Stomach (tissue), 9 donors: ENCODE data around the gene LILRB5. TPM values are rescaled to one million over a fixed set of nuclear protein-coding genes. Genes with fewer than 3 reads are reported as not detected.
"Not testable (repeated sequence)": the region's sequence is repeated elsewhere in the genome, so short reads cannot be mapped to it uniquely, and the experiment has no call there.

Experiments
- DNase-seq, 2 donors: peaks; one replicate each; pipeline versions ENCODE4 v3.0.0 to v3.0.0-alpha.2; 2013 to 2019
- H3K27ac ChIP-seq, 5 donors: fragments of 200-600 bp in 4 of 5; sonication (generic) in 4 of 5; one replicate each; pipeline ENCODE4 v1.5.1; 2013 to 2019; ENCODE audit warnings: mild to moderate bottlenecking in 1 of 5, moderate library complexity in 1 of 5
- H3K27me3 ChIP-seq, 3 donors: fragments of 200-600 bp; sonication (generic); one replicate each; pipeline ENCODE4 v1.5.1; 2017 to 2019; ENCODE audit warnings: mixed run types in 1 of 3
- H3K36me3 ChIP-seq, 4 donors: fragments of 200-600 bp; sonication (generic); 1 replicate in 3 of 4; 2 replicates in 1 of 4; pipeline ENCODE4 v1.5.1; 2016 to 2019
- H3K4me1 ChIP-seq, 4 donors: fragments of 200-600 bp; sonication (generic); one replicate each; pipeline ENCODE4 v1.5.1; 2016 to 2019
- H3K4me3 ChIP-seq, 4 donors: fragments of 200-600 bp; sonication (generic) in 3 of 4; one replicate each; pipeline ENCODE4 v1.5.1; 2016 to 2019; ENCODE audit warnings: mild to moderate bottlenecking in 1 of 4
- H3K9me3 ChIP-seq, 4 donors: fragments of 200-600 bp; sonication (generic); one replicate each; pipeline ENCODE4 v1.5.1; 2016 to 2019
- EP300 ChIP-seq: sonication (generic); formaldehyde crosslinking; IDR thresholded peaks from one replicate; pipeline ENCODE4 v1.6.1; 2017; ENCODE audit warnings: antibody characterized with exemption
- POLR2A ChIP-seq, 4 donors: fragments of 450-650 bp; IDR thresholded peaks; one replicate each; pipeline ENCODE4 v1.6.1; 2016; ENCODE audit warnings: antibody characterized with exemption in 4 of 4, control low read depth in 2 of 4, mild to moderate bottlenecking in 1 of 4, moderate library complexity in 1 of 4
- POLR2AphosphoS5 ChIP-seq, 3 donors: sonication (generic); formaldehyde crosslinking; IDR thresholded peaks; one replicate each; pipeline ENCODE4 v1.6.1; 2016; ENCODE audit warnings: antibody characterized with exemption in 3 of 3
- WGBS, 5 donors: extraction: QIAGEN DNeasy Blood & Tissue Kit in 3 of 5; methylation state at CpG; one replicate each; pipeline versions ENCODE4 v1.1.5 to v1.1.7; 2013 to 2018; 5-methylcytosine and 5-hydroxymethylcytosine counted together
- intact Hi-C: fragments of 100-400 bp; cut with DNase I; formaldehyde crosslinking; loops from one replicate; pipeline ENCODE4 v1.15.1; 2023; ENCODE audit warnings: low total_unique reads
- polyA plus RNA-seq, 3 donors: library from polyadenylated mRNA; stranded (reverse); fragments of 200-250 nt; gene quantifications; one replicate each; pipeline ENCODE4 v1.2.3, GENCODE V29; 2013
- total RNA-seq, 5 donors: library from RNA; depleted of rRNA; stranded (reverse); fragments of >200 nt; gene quantifications; one replicate each; pipeline versions ENCODE4 v1.1.0 to v1.2.3, GENCODE V29; 2014 to 2016
- TF ChIP-seq, protein P1 (sequence below), 7 experiments: fragments of 450-650 bp in 4 of 7; fragments of 200-600 bp in 3 of 7; sonication (generic) in 3 of 7; IDR thresholded peaks; one replicate each; pipeline ENCODE4 v1.5.1; 2016 to 2019; ENCODE audit warnings: antibody characterized with exemption in 7 of 7, control low read depth in 2 of 7, mild to moderate bottlenecking in 1 of 7
- donor health status: healthy with polysubstance abuse.
- donor health status: Bipolar disorder and iron deficiency.
- donor health status: healthy.

Gene LILRB5
- total and polyA plus RNA-seq, 8 donors, result 0.28 to 40.8 (median 3.1) TPM; not detected in 1

DNA sequence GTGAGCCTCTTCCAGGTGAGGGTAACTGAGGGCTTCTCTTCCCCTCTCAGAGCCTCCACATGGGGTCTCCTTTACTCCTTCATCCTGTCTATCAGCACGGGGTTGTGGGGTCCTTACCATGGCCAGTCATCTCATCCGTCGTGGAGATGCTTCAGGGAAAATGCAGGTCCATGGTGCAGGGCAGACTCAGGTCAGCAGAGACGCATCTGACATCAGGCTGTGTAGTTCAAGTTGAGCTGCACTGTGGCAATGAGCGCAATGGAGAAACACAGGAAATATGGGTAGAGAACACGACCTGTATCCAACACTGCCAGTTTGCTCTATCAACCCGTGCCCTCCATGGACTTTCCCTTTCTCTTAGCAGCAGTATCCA lies 42.0 kb upstream of the LILRB5 start:
- Histone ChIP-seq H3K4me3 (no peak overlapping the region), H3K4me1 (no peaks in the 10 kb centered on the region), H3K27me3 (peaks cover 0 to 32% (median 5%) of the 10 kb centered on the region in 3 donors), H3K27ac (no peak overlapping the region), H3K36me3 (no peaks in the 10 kb centered on the region), H3K9me3 (peaks cover 0 to 6% (median 3%) of the 10 kb centered on the region in 4 donors)
- no peak for TF ChIP-seq POLR2A (IDR thresholded peaks at IDR 0.05)
- TF ChIP-seq, protein P1, sequence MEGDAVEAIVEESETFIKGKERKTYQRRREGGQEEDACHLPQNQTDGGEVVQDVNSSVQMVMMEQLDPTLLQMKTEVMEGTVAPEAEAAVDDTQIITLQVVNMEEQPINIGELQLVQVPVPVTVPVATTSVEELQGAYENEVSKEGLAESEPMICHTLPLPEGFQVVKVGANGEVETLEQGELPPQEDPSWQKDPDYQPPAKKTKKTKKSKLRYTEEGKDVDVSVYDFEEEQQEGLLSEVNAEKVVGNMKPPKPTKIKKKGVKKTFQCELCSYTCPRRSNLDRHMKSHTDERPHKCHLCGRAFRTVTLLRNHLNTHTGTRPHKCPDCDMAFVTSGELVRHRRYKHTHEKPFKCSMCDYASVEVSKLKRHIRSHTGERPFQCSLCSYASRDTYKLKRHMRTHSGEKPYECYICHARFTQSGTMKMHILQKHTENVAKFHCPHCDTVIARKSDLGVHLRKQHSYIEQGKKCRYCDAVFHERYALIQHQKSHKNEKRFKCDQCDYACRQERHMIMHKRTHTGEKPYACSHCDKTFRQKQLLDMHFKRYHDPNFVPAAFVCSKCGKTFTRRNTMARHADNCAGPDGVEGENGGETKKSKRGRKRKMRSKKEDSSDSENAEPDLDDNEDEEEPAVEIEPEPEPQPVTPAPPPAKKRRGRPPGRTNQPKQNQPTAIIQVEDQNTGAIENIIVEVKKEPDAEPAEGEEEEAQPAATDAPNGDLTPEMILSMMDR (IDR thresholded peaks at IDR 0.05), result no peak
- TF ChIP-seq POLR2AphosphoS5 (IDR thresholded peaks at IDR 0.05), result no peak
- TF ChIP-seq EP300, result no peak
- DNase-seq, result no peak
- intact Hi-C loops, result no loop called here
- 51 to 61% (median 54%) methylated on average over 7 of the region's 7 CpGs for WGBS, 5 donors

DNA sequence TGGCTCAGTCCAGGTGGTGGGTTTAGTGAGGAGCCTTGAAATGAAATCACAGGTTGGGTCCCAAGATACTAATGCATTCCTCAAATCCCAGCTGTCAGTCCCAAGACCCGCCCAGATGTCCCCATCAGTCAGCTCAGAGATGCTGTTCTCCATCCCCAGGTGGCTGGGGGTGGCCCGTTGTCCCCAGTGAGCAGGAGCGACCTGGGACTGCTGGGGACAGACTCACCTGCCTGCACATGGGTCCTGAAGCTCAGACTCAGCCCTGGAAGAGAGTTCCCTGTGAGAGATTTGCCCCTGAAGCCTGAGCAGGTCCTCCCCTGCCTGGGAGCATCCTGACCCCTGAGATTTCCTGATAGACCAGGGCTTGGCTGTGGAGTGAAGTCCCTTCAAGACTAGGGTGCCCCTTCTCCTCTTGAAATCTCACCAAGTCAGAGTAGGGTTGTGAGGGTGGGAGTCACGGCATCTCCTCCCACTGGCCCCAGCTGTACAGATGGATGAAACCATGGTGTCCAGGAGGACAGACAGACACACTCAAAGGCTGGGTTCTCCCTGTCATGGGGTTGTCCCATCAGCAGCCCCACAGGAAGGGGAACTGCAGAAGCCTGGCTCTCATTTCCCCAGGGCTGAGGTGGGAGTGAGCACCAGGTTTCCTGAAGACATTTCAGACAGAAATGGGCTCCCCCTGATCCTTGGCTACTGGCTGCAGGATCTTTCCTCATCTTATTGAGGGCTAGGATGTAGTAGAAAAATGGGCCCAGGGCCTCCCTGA lies 41.5 kb upstream of the LILRB5 start:
- no peak for DNase-seq
- Histone ChIP-seq H3K27ac (no peak overlapping the region), H3K36me3 (no peaks in the 10 kb centered on the region), H3K27me3 (peaks cover 0 to 38% (median 5%) of the 10 kb centered on the region in 3 donors), H3K9me3 (peaks cover 0 to 10% (median 5%) of the 10 kb centered on the region in 4 donors), H3K4me3 (no peak overlapping the region), H3K4me1 (no peaks in the 10 kb centered on the region)
- TF ChIP-seq, protein P1 (IDR thresholded peaks at IDR 0.05), result no peak
- TF ChIP-seq POLR2AphosphoS5 (IDR thresholded peaks at IDR 0.05) (no peak), EP300 (no peak), POLR2A (IDR thresholded peaks at IDR 0.05) (no peak)
- intact Hi-C loops, result no loop called here
- 42 to 65% (median 47%) methylated on average over 2 to 4 of the region's 4 CpGs for WGBS, 5 donors

DNA sequence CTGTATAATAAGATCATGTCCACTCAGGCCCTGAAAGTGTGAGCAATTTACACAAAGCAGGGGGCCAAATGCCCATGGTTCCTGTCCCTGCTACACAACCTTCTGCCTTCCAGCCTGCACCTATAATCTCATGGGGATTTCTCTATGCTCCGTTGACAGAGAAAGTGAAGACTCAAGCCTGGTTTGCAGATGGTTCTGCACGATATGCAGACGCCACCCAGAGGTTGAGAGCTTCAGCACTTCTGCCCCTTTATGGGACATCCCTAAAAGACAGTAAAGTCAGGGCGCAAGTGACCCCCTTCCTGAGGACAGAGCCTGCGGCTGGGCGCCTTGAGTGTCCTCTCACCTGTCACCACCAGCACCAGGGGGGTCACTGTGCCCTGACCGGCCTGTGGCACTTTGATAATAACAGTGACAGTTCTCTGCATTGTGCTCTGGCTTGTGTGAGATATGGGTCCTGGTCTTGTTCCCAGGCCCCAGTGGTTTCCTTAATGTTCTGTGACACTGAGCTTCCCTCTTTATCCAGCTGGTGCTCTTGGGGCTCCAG lies 40.8 kb upstream of the LILRB5 start:
- Histone ChIP-seq H3K4me1 (no peaks in the 10 kb centered on the region), H3K27ac (no peak overlapping the region), H3K9me3 (peaks cover 0 to 10% (median 5%) of the 10 kb centered on the region in 4 donors), H3K36me3 (no peaks in the 10 kb centered on the region), H3K27me3 (peaks cover 0 to 41% (median 5%) of the 10 kb centered on the region in 3 donors), H3K4me3 (no peak overlapping the region)
- DNase-seq, result no peak
- TF ChIP-seq EP300, result no peak
- no peak for TF ChIP-seq POLR2A (IDR thresholded peaks at IDR 0.05)
- TF ChIP-seq POLR2AphosphoS5 (IDR thresholded peaks at IDR 0.05), result no peak
- TF ChIP-seq, protein P1 (IDR thresholded peaks at IDR 0.05), result no peak
- intact Hi-C loops, result no loop called here
- 36 to 49% (median 45%) methylated on average over 7 of the region's 7 CpGs for WGBS, 5 donors

DNA sequence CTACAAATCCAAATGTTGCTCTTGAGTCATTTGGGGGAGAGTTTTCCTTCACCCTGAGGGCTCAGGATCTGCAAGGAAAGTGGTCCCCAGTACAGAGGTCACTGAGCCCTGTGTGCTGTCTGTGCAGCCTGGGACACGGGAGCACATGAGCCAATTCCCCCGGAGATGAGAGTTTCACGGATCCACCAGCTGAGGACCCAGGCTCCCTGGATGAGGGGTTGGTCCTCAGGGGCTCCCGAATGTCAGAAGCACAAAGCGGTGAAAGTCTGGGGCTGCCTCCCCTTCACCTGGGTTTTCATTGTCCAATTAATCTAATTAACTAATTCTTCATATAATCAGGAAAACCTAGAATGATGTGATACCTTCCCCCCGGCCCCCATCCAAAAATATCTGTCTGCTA lies 37.5 kb upstream of the LILRB5 start:
- Histone ChIP-seq H3K27ac (no peak overlapping the region), H3K27me3 (peaks cover 0 to 56% (median 5%) of the 10 kb centered on the region in 3 donors), H3K4me1 (no peaks in the 10 kb centered on the region), H3K4me3 (no peak overlapping the region), H3K36me3 (no peaks in the 10 kb centered on the region), H3K9me3 (peaks cover 0 to 10% (median 5%) of the 10 kb centered on the region in 4 donors)
- 75 to 92% (median 86%) methylated on average over 6 of the region's 6 CpGs for WGBS, 5 donors
- intact Hi-C loops, result no loop called here
- TF ChIP-seq, protein P1 (IDR thresholded peaks at IDR 0.05), result no peak
- no peak for TF ChIP-seq POLR2AphosphoS5 (IDR thresholded peaks at IDR 0.05)
- TF ChIP-seq EP300, result no peak
- TF ChIP-seq POLR2A (IDR thresholded peaks at IDR 0.05), result no peak
- DNase-seq, result no peak

DNA sequence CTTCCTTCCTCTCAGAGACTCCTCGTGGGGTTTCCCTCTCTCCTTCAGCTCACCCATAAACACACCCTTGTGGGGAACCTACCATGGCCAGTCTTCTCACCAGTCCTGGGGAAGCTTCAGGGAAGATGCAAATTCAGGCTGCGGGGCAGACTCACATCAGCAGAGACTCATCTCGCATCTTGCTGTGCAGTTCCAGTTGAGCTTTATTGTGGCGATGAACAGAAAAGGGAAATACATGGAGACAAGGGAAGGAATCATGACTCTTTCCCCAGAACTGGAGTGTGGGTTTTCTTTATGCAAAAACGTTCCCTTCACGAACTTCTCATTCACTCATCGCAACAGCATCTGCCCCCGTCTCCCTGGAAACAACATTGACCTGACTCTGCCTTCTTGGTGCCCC lies 32.1 kb upstream of the LILRB5 start:
- H3K4me1 ChIP-seq, H3K36me3 ChIP-seq, H3K27ac ChIP-seq, DNase-seq, H3K9me3 ChIP-seq, intact Hi-C loops, H3K4me3 ChIP-seq: not testable (repeated sequence)
- 58 to 74% (median 61%) methylated on average over 8 of the region's 8 CpGs for WGBS, 5 donors
- peaks cover 0 to 31% (median 0%) of the 10 kb centered on the region in 3 donors for H3K27me3 ChIP-seq
